AG04450 (cell line): Measurements from ENCODE around the gene NFASC. TPM values are rescaled to one million over a fixed set of nuclear protein-coding genes. Genes with fewer than 3 reads are reported as not detected.

ENCODE experiments used
- CTCF ChIA-PET: fragments of 300-600, 350-600 bp; formaldehyde crosslinking; extraction: SDS; loops from one replicate; lab custom pipeline; 2022; ENCODE audit warnings: antibody characterized with exemption, inconsistent platforms; lab: Charles Lee
- POLR2A ChIA-PET: fragments of 350-600 bp; formaldehyde crosslinking; extraction: SDS; loops from one replicate; lab custom pipeline; 2021; ENCODE audit warnings: antibody characterized with exemption, inconsistent platforms; lab: Yijun Ruan, JAX
- DNase-seq: peaks from one replicate; pipeline ENCODE4 v3.0.0-alpha.2; 2011; ENCODE audit warnings: low read depth, low spot score
- H3K27ac ChIP-seq: one replicate; pipeline ENCODE4 v1.5.1; 2012; ENCODE audit warnings: low read depth, low read length, control low read depth
- H3K27me3 ChIP-seq: one replicate; pipeline ENCODE4 v1.6.0; 2012; ENCODE audit warnings: low read length; ENCODE audit not compliant: control insufficient read depth, insufficient read depth
- H3K4me3 ChIP-seq: 2 replicates; pipeline ENCODE4 v1.5.1; 2011; ENCODE audit warnings: mild to moderate bottlenecking, low read depth, low read length, control low read depth
- H3K9me3 ChIP-seq: 2 replicates; pipeline ENCODE4 v1.5.1; 2012; ENCODE audit warnings: low read length; ENCODE audit not compliant: control insufficient read depth, insufficient read depth
- polyA plus RNA-seq: library from polyadenylated mRNA; depleted of rRNA; stranded (reverse); fragments of >200 nt; gene quantifications from 2 replicates; pipeline ENCODE4 v1.2.3, GENCODE V29; 2011
- TF ChIP-seq, protein P1 (sequence below): IDR thresholded peaks from 2 replicates; pipeline ENCODE4 v1.5.1; 2011; ENCODE audit warnings: low read depth, low read length, control low read depth, inconsistent platforms

The NFASC gene
- polyA plus RNA-seq, 1 experiment = 1.8 TPM

DNA sequence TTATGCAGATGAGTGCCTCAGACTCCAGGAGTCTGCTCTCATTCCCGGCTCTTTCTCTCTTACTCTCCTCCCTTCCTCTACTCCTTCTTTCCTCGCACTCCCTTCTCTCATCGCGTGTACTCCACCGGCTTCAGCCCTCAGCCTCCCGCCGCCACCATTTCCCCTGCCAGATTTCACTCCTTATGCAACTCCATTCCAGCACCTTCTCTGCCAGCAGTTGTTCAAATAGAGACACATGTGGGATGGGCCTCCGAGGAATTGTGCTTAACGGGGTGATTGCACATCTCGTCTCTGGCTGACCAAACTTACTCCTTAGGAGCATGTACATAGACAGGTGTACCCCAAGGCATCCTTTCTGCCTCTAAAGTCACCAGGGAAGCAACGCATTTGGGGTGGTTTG lies 174.5 kb downstream of the NFASC start:
- H3K9me3 ChIP-seq = no peaks in the 10 kb centered on the region
- TF ChIP-seq, protein P1, sequence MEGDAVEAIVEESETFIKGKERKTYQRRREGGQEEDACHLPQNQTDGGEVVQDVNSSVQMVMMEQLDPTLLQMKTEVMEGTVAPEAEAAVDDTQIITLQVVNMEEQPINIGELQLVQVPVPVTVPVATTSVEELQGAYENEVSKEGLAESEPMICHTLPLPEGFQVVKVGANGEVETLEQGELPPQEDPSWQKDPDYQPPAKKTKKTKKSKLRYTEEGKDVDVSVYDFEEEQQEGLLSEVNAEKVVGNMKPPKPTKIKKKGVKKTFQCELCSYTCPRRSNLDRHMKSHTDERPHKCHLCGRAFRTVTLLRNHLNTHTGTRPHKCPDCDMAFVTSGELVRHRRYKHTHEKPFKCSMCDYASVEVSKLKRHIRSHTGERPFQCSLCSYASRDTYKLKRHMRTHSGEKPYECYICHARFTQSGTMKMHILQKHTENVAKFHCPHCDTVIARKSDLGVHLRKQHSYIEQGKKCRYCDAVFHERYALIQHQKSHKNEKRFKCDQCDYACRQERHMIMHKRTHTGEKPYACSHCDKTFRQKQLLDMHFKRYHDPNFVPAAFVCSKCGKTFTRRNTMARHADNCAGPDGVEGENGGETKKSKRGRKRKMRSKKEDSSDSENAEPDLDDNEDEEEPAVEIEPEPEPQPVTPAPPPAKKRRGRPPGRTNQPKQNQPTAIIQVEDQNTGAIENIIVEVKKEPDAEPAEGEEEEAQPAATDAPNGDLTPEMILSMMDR = no peak
- no peak overlapping the region for H3K4me3 ChIP-seq
- ChIA-PET CTCF (interaction anchor here (1.9 kb wide), 1 partner anchor 16 kb away, joined by 11 read pairs; no protein-coding TSS in a partner anchor), POLR2A (no interaction called here)
- no peak for DNase-seq
- no peak overlapping the region for H3K27ac ChIP-seq
- H3K27me3 ChIP-seq = peaks cover 56% of the 10 kb centered on the region

DNA sequence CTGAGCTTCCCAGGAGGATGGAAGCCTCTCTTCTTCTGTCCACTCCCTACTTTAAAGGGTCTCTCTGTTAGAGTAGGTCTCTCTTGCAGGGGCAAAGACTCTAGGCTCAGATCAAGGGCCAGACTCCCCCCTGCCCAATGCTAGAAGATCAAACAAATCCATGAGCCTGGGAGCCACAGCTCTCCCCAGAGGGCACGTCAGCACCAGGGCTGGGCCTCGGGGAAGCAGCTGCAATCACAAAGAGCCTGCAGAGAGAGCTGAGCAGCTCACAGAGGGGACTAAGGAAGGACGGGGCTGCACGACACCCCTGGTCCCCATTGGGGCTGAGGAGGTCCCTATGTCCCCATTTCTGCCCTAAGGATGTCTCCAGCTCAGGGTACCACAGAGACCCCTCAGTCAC lies 176.2 kb downstream of the NFASC start:
- peaks cover 54% of the 10 kb centered on the region for H3K27me3 ChIP-seq
- no peaks in the 10 kb centered on the region for H3K9me3 ChIP-seq
- no peak for DNase-seq
- no peak overlapping the region for H3K4me3 ChIP-seq
- CTCF ChIA-PET = no interaction called here
- no peak overlapping the region for H3K27ac ChIP-seq
- TF ChIP-seq, protein P1 = no peak
- POLR2A ChIA-PET = no interaction called here

GRCh38 chr1:205047764-205048231 lies 177.1 kb downstream of the NFASC start:
- TF ChIP-seq, protein P1 = no peak
- H3K27me3 ChIP-seq = peaks cover 52% of the 10 kb centered on the region
- DNase-seq = no peak
- no peaks in the 10 kb centered on the region for H3K9me3 ChIP-seq
- no peak overlapping the region for H3K4me3 ChIP-seq
- ChIA-PET POLR2A (no interaction called here), CTCF (interaction anchor here (1.1 kb wide), 1 partner anchor 14 kb away, joined by 8 read pairs; no protein-coding TSS in a partner anchor)
- no peak overlapping the region for H3K27ac ChIP-seq

GRCh38 chr1:205048382-205048781 lies 177.7 kb downstream of the NFASC start:
- Histone ChIP-seq H3K27me3 (peaks cover 53% of the 10 kb centered on the region), H3K27ac (no peak overlapping the region), H3K9me3 (no peaks in the 10 kb centered on the region), H3K4me3 (no peak overlapping the region)
- ChIA-PET CTCF (interaction anchor here (1.1 kb wide), 1 partner anchor 13 kb away, joined by 8 read pairs; no protein-coding TSS in a partner anchor), POLR2A (no interaction called here)
- TF ChIP-seq, protein P1 = no peak
- DNase-seq = no peak

DNA sequence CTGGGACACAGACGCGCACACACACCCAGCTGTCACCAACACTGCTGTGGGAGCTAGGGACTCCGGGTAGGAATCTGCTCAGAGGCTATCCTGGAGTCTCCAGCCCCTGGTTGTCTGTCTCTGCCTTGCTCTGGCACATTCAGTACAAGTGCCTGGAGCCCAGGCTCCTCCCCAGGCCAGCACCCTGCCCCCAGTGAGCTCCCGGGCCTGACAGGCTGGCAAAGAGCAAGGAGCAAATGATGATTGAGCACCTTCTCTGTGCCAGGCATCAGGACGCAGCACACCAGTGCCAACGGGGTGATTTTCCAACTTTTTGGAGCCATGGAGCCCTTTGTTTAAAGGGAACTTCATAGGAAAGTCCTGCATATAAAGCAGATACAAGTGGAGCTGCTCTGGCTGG lies 178.8 kb downstream of the NFASC start:
- no peaks in the 10 kb centered on the region for H3K9me3 ChIP-seq
- no peak overlapping the region for H3K27ac ChIP-seq
- ChIA-PET CTCF (interaction anchor here (1.2 kb wide), 1 partner anchor 60 kb away, joined by 4 read pairs; no protein-coding TSS in a partner anchor), POLR2A (no interaction called here)
- TF ChIP-seq, protein P1 = no peak
- DNase-seq = no peak
- peaks cover 49% of the 10 kb centered on the region for H3K27me3 ChIP-seq
- no peak overlapping the region for H3K4me3 ChIP-seq
